ENCODE measurements around the gene FKBP7.
"Not testable (repeated sequence)": the region's sequence is repeated elsewhere in the genome, so short reads cannot be mapped to it uniquely, and the experiment has no call there.

Gene FKBP7

DNA sequence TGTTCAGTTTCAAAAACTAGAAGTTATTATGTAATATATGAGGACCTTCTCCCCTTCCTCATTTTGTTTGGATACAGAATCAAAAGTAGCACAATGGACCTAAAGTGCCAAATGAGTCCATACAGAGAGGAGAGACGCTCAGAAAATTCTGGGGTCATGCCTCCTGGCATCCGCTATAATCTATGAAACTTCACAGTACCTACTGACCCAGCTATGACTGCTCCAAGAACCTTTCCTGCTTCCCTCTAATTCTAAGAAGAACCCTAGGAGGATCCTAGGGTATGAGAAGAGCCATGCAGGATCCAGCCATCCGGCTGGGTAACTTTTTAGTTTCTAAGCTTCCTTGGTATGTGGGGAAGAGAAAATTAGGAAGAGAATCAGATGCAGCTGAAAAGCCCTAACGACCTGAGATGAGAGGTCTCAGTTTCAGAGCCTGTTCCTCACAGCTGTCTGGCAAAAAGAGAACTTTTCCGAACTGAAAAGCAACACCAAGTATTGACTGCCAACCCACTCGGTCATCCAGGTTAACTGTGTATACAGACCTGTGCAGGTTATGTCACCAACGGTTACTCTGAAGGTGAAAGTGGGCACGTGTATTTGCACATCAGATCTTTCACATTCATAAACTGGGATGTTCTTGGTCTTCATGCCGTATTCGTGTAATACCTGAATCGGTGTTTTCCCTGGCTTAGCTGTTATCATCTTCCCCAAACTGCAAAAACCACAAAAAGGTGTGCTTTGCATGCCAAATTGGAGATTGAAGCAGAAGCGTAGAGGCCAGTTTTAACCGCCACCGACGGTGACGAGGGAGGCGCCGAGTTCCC, 28.5 kb downstream of the FKBP7 start:
- Mint-ChIP-seq H3K36me3 (ENCODE audit: low read depth) (peaks cover 33% of the 10 kb centered on the region), H3K9me3 (no peaks in the 10 kb centered on the region), H3K27ac (peak overlapping the region; percentile 87), H3K27me3 (no peaks in the 10 kb centered on the region), H3K4me3 (peak overlapping the region; percentile 89), H3K4me1 (peaks cover 38% of the 10 kb centered on the region)
- peak; percentile 0 for ATAC-seq
- DNase-seq, result no peak

DNA sequence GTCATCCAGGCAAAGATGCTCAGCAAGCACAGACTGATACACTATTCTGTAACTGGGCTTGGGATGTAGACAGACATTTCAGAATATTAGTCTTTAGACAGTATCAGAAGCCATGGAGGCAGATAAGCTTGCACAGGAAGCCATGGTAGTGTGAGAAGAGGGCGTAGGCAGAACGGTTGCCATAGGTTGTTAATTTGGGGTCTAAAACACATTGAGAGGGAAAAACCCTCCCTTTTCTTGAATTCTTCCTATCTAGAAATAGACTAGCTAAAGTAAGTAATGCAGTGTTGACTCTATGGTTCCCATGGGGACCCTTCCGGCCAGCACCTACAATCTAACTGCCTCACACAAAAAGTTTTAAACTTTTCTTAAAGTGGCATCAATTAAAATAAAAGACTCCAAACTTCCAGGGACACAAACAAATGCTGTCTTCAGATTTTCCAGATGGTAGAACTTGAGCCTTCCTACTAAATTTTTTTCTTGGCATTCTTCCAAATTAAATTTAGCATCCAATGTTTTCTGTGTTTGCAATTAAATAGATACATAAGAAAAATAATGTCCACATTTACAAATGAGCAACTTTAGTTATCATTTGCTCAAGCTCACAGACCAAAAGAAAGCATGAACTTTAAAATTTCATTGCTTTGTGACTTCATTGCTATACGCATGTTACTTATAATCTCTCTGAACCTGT, 29.3 kb downstream of the FKBP7 start:
- Mint-ChIP-seq H3K4me1 (peaks cover 38% of the 10 kb centered on the region), H3K4me3 (peak overlapping the region; percentile 89), H3K9me3 (no peaks in the 10 kb centered on the region), H3K27ac (peak overlapping the region; percentile 37), H3K27me3 (no peaks in the 10 kb centered on the region), H3K36me3 (ENCODE audit: low read depth) (peaks cover 36% of the 10 kb centered on the region)
- DNase-seq, result no peak
- no peak for ATAC-seq

DNA sequence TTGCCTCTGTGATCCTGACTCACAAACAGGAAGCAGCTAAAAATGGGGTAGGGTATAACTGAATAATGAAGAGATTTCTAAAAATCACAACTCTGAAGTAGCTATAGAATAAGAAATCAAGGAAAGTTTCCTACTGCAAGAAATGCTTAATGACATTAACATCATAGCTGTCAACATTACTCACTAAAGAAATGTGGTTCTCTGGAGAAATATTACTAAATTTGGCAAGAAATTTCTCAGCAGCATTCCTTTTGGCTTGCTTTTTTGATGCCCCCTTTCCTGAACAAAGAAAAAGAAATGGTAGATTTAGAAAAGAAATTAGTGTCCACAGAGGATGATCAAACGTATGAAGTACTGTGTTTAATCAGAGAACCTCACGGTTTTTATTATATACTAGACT, 37.0 kb downstream of the FKBP7 start:
- Mint-ChIP-seq H3K4me3 (no peak overlapping the region), H3K27ac (no peak overlapping the region), H3K27me3 (no peaks in the 10 kb centered on the region), H3K9me3 (no peaks in the 10 kb centered on the region), H3K36me3 (ENCODE audit: low read depth) (peaks cover 51% of the 10 kb centered on the region), H3K4me1 (peaks cover 7% of the 10 kb centered on the region)
- no peak for DNase-seq
- no peak for ATAC-seq

DNA sequence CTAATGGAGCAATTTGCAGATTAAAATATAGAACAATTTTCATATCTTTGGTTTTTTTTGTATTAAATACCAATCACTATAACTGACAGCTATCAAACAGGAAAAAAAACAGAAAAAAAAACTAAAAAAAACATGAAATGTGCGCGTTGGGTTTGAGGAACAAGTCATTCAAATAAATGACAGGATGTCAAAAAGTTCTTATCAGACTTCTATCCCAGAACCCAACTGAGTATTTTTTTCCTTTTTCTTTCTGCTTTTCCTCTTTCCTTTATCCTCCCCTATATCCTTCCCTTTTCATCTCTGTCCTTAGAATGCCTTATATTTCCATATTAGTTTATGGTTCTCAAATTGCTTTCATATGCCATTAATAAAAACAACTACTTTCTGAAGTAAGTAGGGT, 41.7 kb downstream of the FKBP7 start:
- H3K4me3 Mint-ChIP-seq, result no peak overlapping the region
- no peak overlapping the region for H3K27ac Mint-ChIP-seq
- no peaks in the 10 kb centered on the region for H3K27me3 Mint-ChIP-seq
- no peaks in the 10 kb centered on the region for H3K4me1 Mint-ChIP-seq
- no peaks in the 10 kb centered on the region for H3K9me3 Mint-ChIP-seq
- DNase-seq, result no peak
- peaks cover 57% of the 10 kb centered on the region for H3K36me3 Mint-ChIP-seq (ENCODE audit: low read depth)
- no peak for ATAC-seq

DNA sequence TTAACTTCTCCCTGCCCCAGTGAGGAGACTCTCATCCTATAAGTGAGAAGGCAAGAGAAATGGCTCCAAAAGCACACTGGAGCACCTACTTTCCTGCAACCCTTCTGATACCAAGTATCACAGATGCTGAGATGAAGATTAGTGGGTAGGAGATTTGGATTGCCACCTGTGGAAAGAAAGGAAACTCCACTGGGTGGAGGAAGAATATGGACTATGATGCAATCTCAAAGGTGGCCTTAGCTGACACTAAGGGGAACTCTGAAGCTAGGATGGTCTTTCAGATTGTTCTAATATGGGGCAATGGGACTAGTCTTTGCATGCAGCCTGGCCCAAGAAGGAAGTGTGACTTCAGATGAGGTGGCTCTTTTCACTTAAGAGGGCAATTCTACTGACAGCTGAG, 49.1 kb downstream of the FKBP7 start:
- peaks cover 20% of the 10 kb centered on the region for H3K9me3 Mint-ChIP-seq
- ATAC-seq (no peak), DNase-seq (no peak)
- H3K27me3 Mint-ChIP-seq, result no peaks in the 10 kb centered on the region
- H3K27ac Mint-ChIP-seq, result no peak overlapping the region
- H3K4me3 Mint-ChIP-seq, result no peak overlapping the region
- H3K4me1 Mint-ChIP-seq, result no peaks in the 10 kb centered on the region
- H3K36me3 Mint-ChIP-seq (ENCODE audit: low read depth), result peaks cover 66% of the 10 kb centered on the region

DNA sequence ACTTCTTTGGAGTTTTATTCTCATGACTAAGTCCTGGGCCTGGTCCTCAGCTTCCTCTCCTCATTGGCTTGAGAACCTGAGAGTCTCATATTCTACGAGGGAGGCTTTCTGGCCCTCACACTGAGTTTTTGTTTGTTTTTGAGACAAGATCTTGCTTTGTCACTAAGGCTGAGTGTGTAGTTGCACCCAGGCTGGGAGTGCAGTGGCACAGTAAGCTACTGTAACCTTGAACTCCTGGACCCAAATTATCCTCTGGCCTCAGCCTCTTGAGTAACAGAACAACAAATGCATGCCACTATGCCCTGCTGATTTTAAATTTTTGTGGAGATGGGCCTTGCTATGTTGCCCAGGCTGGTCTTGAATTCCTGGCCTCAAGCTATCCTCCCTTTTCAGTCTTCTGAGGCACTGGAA, 50.0 kb downstream of the FKBP7 start:
- H3K27me3 Mint-ChIP-seq, result no peaks in the 10 kb centered on the region
- H3K4me1 Mint-ChIP-seq, result no peaks in the 10 kb centered on the region
- H3K36me3 Mint-ChIP-seq (ENCODE audit: low read depth), result peaks cover 67% of the 10 kb centered on the region
- ATAC-seq (no peak), DNase-seq (no peak)
- H3K27ac Mint-ChIP-seq, result no peak overlapping the region
- peaks cover 21% of the 10 kb centered on the region for H3K9me3 Mint-ChIP-seq
- H3K4me3 Mint-ChIP-seq, result no peak overlapping the region

DNA sequence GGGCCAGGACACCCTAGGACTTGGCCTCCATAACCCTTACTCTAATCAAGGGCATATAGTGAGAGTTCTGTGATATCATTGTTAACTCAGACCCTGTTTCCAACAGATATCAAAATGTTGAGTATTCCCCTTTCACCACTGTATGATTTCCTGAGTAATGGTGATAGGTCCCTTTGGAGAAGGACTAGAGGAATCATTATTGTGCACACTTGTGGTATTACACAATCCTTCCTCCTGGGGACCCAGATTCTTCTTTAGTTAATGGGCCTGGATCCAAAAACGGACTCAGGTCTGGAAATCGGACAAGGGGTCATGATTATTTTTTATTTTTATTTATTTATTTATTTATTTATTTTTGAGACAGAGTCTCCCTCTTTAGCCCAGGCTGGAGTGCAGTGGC, 50.9 kb downstream of the FKBP7 start:
- DNase-seq (no peak), ATAC-seq (no peak)
- Mint-ChIP-seq H3K4me1 (no peaks in the 10 kb centered on the region), H3K36me3 (ENCODE audit: low read depth) (peaks cover 62% of the 10 kb centered on the region), H3K27me3 (no peaks in the 10 kb centered on the region), H3K4me3 (no peak overlapping the region), H3K27ac (no peak overlapping the region), H3K9me3 (peaks cover 21% of the 10 kb centered on the region)

DNA sequence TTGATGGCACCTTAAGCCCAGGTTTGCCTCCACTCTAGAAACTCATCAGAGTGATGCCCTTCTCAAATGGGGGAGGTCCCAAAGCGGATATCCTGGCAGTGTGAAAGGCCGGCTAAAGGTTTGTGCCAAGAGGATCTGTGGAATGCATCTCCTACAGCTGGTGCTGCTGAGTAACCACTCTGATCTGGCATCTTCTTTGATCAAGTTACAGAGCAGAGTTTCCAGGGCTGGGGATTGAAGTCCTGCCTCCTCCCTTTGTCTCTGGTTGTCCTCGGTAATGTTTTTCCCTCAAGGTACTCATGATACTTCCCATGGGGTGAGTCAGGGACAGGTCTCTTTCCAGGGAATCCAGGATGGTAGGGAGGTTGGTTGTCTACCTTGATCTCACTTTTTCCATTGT, 52.0 kb downstream of the FKBP7 start:
- H3K9me3 Mint-ChIP-seq, result peaks cover 21% of the 10 kb centered on the region
- peaks cover 54% of the 10 kb centered on the region for H3K36me3 Mint-ChIP-seq (ENCODE audit: low read depth)
- DNase-seq, result no peak
- no peak overlapping the region for H3K27ac Mint-ChIP-seq
- H3K27me3 Mint-ChIP-seq, result no peaks in the 10 kb centered on the region
- no peaks in the 10 kb centered on the region for H3K4me1 Mint-ChIP-seq
- no peak overlapping the region for H3K4me3 Mint-ChIP-seq
- no peak for ATAC-seq

DNA sequence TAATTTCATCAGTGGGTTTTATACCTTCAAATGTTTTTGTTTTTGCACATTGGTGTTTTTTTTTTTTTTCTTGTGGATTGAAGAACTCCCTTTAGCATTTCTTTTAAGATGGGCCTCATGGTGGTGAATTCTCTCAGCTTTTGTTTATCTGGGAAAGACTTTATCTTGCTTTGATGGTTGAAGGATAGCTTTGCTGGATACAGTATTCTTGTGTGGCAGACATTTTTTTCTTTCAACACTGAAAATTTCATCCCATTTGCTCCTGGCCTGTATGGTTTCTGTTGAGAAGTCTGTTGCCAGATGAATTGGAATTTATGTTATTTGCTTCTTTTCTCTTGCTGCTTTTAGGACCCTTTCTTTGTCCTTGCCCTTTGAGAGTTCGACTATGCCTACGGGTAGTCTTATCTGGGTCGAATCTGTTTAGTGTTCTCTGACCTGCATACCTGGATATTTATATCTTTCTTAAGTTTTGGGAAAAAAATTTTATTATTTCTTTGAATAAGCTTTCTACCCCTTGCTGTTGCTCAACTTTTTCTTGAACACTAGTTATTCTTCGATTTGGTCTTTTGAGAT, 53.1 kb downstream of the FKBP7 start:
- no peak overlapping the region for H3K4me3 Mint-ChIP-seq
- no peak for DNase-seq
- H3K4me1 Mint-ChIP-seq, result no peaks in the 10 kb centered on the region
- H3K9me3 Mint-ChIP-seq, result peaks cover 21% of the 10 kb centered on the region
- peaks cover 50% of the 10 kb centered on the region for H3K36me3 Mint-ChIP-seq (ENCODE audit: low read depth)
- no peak overlapping the region for H3K27ac Mint-ChIP-seq
- H3K27me3 Mint-ChIP-seq, result no peaks in the 10 kb centered on the region
- ATAC-seq, result no peak

DNA sequence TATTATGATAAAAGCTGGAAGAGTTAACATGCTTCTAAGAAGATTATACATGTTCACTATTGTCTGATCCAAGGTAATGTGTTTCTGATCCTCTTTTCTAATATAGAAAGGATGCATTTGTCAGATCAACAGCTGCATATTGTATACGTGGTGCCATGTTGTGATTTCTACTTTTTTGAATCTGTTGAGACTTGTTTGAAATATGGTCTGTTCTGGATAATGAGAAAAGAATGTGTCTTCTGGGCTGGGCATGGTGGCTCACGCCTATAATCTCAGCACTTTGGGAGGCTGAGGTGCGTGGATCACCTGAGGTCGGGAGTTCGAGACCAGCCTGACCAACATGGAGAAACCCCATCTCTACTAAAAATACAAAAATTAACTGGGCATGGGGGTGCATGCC, 54.7 kb downstream of the FKBP7 start:
- Mint-ChIP-seq H3K36me3 (ENCODE audit: low read depth) (peaks cover 42% of the 10 kb centered on the region), H3K9me3 (peaks cover 21% of the 10 kb centered on the region)
- not testable (repeated sequence) for ATAC-seq, H3K27ac Mint-ChIP-seq, H3K27me3 Mint-ChIP-seq, DNase-seq, H3K4me1 Mint-ChIP-seq, H3K4me3 Mint-ChIP-seq

DNA sequence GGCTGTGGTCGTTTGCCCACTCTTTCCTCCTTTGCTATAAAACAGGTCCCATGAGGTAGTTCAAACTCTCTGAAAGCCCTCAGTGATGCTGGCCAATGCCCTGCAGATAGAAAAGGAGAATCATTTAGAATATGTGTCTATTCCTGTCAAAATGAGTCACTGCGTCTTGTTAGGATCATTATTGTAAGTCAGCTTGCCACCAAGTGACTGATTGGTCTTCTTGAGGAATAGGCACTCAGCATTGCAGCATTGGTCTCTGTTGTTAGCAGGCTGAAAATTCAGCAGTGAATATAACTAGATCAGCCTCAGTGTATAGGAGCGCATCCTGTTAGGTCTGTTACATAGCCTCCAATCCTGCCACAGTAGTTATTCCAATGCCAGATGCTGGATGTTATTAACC, 56.3 kb downstream of the FKBP7 start:
- Mint-ChIP-seq H3K9me3 (peaks cover 21% of the 10 kb centered on the region), H3K4me1 (no peaks in the 10 kb centered on the region), H3K27me3 (no peaks in the 10 kb centered on the region), H3K36me3 (ENCODE audit: low read depth) (peaks cover 29% of the 10 kb centered on the region), H3K4me3 (no peak overlapping the region), H3K27ac (no peak overlapping the region)
- DNase-seq (no peak), ATAC-seq (no peak)

DNA sequence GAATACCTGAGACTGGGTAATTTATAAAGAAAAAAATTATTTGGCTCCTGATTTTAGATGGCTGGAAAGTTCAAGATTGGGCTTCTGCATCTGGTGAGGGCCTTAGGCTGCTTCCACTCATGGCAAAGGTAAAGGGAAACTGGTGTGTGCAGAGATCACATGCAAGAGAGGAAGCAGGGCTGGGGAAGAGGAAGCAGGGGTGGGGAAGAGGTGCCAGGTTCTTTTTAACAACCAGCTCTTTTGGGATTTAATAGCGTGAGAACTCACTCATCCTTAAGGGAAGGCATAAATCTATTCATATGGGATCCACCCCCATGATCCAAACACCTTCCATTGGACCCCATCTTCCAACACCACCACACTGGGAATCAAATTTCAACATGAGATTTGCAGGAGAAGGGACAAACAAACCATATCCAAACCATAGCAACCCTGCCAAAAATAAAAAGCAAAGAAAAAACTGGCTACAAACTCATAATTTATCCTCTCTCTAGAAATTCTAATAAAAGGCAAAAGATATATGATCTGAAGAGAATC, 57.9 kb downstream of the FKBP7 start:
- Mint-ChIP-seq H3K9me3 (peaks cover 13% of the 10 kb centered on the region), H3K27me3 (no peaks in the 10 kb centered on the region), H3K27ac (no peak overlapping the region), H3K4me3 (no peak overlapping the region), H3K36me3 (ENCODE audit: low read depth) (peaks cover 15% of the 10 kb centered on the region), H3K4me1 (no peaks in the 10 kb centered on the region)
- ATAC-seq (no peak), DNase-seq (no peak)

DNA sequence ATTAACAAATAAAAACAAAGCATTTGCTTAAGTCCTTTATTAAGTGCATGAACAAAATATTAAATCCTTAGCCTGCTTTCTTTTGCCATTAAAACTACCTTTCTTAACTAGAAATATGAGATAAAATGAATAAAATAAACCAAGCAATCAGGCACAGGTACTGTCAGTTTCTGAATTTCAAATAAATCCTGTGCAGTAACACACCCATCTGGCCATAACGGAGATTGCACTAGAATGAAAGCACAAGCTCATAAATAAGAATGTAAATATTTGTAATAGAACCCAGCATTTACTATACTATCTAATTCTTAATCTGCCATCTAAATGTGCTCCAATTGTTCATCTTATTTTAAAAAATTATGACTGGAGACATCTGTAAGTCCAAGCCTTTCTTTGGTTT, 59.3 kb downstream of the FKBP7 start:
- Mint-ChIP-seq H3K9me3 (no peaks in the 10 kb centered on the region), H3K4me3 (no peak overlapping the region), H3K36me3 (ENCODE audit: low read depth) (peaks cover 4% of the 10 kb centered on the region), H3K27ac (no peak overlapping the region), H3K4me1 (peaks cover 10% of the 10 kb centered on the region), H3K27me3 (no peaks in the 10 kb centered on the region)
- DNase-seq, result no peak
- no peak for ATAC-seq

DNA sequence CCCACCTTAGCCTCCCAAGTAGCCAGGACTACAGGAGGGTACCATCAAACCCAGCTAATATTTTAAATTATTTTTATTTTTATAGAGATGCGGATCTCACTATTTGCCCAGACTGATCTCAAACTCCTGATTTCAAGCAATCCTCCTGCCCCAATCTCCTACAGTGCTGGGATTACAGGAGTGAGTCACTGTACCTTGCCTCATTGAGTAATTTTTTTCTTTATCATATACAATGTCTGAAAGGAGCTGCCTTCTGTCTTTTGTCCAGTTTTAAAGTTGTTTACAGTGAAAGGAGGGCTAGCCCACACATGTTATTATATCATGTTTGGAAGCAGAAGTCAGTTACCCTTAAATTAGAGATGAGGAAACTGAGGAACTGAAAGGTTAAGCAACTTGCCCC, 60.0 kb downstream of the FKBP7 start:
- no peaks in the 10 kb centered on the region for H3K9me3 Mint-ChIP-seq
- no peaks in the 10 kb centered on the region for H3K27me3 Mint-ChIP-seq
- H3K4me3 Mint-ChIP-seq, result no peak overlapping the region
- H3K27ac Mint-ChIP-seq, result no peak overlapping the region
- no peak for DNase-seq
- no peak for ATAC-seq
- H3K36me3 Mint-ChIP-seq (ENCODE audit: low read depth), result no peaks in the 10 kb centered on the region
- peaks cover 14% of the 10 kb centered on the region for H3K4me1 Mint-ChIP-seq

DNA sequence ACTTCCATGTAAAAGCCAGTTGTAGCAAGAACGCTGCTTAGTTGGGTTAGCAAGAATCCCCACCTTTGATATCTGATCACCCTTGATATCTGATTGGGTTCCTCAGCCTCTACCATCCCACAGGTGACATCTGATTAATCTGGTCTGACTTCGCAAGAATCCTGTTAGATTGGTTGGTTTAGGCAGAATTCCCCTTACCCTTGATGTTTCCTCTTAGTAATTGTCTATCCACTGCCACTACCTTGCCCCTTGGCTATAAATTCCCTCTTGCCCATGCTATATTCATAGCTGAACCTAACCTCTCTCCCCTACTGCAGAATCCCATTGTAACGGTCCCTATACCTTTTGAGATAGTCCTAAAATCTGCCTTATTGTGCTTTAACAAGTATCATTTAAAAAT, 60.5 kb downstream of the FKBP7 start:
- Mint-ChIP-seq H3K36me3 (ENCODE audit: low read depth) (no peaks in the 10 kb centered on the region), H3K27me3 (no peaks in the 10 kb centered on the region), H3K9me3 (no peaks in the 10 kb centered on the region), H3K4me3 (no peak overlapping the region), H3K4me1 (peaks cover 19% of the 10 kb centered on the region), H3K27ac (no peak overlapping the region)
- DNase-seq (no peak), ATAC-seq (no peak)

Measured in activated naive CD8-positive, alpha-beta T cell treated with anti-CD3 and anti-CD28 coated beads, Interleukin-2, amount 50 U/mL, for 24 hours (primary cell).